Daoy (cell line): Measurements from ENCODE around the gene YIF1A. TPM values are rescaled to one million over a fixed set of nuclear protein-coding genes. Genes with fewer than 3 reads are reported as not detected.

Source experiments
- DNase-seq: peaks from one replicate; pipeline ENCODE4 v3.0.0-alpha.2; 2015; ENCODE audit warnings: low read depth
- total RNA-seq: library from RNA; depleted of rRNA; stranded (reverse); fragments of >200 nt; shearing (Covaris generic); gene quantifications from 2 replicates; pipeline ENCODE4 v1.2.3, GENCODE V29; 2014; rRNA removed

The YIF1A gene, protein sequence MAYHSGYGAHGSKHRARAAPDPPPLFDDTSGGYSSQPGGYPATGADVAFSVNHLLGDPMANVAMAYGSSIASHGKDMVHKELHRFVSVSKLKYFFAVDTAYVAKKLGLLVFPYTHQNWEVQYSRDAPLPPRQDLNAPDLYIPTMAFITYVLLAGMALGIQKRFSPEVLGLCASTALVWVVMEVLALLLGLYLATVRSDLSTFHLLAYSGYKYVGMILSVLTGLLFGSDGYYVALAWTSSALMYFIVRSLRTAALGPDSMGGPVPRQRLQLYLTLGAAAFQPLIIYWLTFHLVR
- total RNA-seq, result 135 and 143 TPM in 2 replicates

GRCh38 chr11:66288671-66289547 is at the start of gene YIF1A:
YIF1A (minus strand) TSS chr11:66289143; CDS start chr11:66288985, 158 bp downstream.
- peak; percentile 99 for DNase-seq

GRCh38 chr11:66337103-66337899 is 48.4 kb upstream of the YIF1A start:
- DNase-seq, result peak; percentile 39

GRCh38 chr11:66336234-66337102 is 47.5 kb upstream of the YIF1A start, which contains the start of gene RIN1:
RIN1 (minus strand) TSS chr11:66336434; CDS start chr11:66336402, 32 bp downstream.
- DNase-seq, result peak; percentile 93

DNA sequence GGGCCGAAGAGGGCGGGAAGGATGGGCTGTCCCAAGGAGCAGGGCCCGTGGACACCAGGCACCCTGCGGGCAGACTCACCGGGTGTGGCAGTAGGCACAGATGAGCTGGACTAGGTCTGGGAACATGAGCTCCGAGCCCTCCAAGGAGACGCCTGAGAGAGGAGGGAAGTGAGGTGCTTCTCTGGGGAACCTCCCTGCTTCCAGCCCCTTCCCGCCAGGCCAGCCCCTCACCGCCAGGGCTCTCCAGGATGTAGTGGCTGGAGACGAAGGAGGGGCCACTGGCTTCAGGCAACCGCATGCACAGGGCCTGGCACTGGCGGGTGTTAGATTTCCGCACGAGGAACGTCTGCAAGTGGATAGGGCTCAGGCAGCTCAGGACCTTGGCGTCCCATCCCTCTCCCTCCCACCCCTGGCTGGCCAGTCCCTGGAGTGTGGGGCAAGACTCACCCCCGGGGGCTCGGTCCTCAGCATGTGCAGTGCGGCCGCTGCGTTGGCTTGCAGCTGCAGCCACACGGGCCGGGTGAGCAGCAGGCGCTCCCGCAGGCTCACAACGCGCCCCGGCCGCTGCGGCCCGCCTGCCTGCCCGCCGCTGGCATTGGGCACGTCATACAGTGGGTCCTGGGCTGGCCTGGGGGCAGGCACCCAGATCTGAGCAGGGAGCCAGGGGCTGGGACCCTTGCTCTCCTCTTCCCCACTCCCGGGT is 46.7 kb upstream of the YIF1A start:
- DNase-seq, result peak; percentile 77

- no peak for DNase-seq
These were observed 45.9 kb upstream of the YIF1A start for GRCh38 chr11:66334605-66335442.

GRCh38 chr11:66333896-66334604 is 45.1 kb upstream of the YIF1A start:
- DNase-seq, result no peak

DNA sequence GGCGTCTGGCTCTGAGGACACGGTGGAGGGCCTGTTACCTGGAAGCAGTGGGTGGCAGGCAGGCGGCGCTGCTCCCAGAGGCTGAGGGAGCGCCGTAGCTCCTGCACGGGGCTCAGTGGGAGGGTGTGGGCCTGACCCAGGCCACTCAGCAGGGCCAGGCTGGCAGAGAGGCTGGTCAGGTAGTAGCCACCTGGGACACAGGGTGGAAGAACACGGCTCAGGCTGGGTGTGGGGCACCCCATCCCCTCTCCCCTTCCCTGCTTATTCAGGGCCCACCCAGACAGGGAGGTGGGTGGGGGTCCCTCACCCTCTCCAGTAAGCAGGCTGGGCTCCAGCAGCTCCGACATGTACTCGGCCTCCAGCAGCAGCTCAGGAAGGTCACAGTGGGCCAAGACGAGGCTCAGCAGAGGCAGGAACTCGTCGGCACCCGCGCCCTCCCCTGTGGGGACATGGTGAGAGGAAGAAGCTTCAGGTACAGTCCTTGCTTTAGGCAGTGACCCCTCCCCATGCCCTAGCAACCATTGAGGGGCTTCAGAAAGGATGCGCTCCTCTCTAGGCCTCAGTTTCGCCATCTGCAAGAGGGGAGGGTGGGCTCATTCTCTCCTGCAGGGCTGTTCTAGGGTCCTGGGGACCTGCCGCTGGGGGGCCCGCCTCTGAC is 44.4 kb upstream of the YIF1A start:
- DNase-seq, result no peak

- no peak for DNase-seq
These were observed 43.7 kb upstream of the YIF1A start for GRCh38 chr11:66332371-66333219.

GRCh38 chr11:66331542-66332370 is 42.8 kb upstream of the YIF1A start:
- no peak for DNase-seq

- no peak for DNase-seq
These were observed 42.0 kb upstream of the YIF1A start for GRCh38 chr11:66330931-66331330.

DNA sequence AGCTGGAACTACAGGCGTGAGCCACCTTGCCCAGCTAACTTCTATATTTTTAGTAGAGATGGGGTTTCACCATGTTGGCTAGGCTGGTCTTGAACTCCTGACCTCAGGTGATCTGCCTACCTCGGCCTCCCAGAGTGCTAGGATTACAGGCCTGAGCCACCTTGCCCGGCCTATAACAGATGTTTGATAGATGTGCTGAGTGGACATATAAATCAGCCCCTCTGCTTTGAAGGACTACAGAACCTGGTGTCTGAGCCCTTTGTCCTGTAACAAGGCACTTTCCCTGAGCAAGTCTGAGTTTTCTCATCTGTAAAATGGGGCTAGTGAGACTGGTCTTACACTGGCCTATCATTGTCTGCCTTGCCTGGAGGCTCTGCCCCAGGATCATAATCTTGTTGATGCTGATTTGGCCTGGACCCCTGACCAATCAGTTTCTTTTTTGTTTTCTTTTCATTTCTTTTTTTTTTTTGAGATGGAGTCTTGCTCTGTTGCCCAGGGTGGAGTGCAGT is 40.3 kb upstream of the YIF1A start:
- no peak for DNase-seq

DNA sequence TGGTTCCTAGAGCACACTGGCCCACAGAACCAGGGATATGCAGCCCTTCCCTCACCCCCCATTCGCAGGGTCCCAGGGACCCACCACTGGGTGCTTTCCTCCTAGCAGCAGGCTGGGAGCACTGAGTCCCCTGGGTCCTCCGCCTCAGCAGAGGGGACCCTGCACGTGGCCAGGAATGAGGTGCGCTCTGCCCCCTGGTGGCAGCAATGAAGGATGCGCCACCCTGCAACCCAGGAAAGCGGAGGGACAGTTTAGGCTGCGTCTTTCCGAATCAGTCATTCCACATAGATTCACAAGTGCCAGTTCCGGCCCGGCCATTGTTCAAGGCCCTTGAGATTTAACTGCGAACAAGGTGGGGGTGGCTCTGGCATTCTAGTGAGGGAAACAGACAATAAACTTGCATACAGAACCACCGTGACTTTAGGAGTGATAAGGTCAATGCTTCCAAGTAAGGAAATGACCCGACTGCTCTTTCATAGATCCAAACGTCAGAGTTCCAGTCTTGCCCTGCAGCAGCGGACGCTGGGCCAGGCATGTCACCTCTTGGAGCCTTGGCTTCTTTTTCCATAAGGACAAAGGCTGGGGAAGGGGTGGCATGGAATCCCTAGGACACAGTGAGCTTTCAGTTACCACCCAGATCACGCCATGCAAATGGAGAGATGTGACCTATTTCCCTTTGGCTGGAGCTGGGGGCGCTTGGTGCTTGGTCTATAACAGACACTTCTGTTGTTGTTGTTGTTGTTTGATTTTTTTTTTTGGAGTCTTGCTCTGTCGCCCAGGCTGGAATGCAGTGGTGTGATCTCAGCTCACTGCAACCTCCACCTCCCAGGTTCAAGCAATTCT is 39.6 kb upstream of the YIF1A start:
- peak; percentile 80 for DNase-seq

DNA sequence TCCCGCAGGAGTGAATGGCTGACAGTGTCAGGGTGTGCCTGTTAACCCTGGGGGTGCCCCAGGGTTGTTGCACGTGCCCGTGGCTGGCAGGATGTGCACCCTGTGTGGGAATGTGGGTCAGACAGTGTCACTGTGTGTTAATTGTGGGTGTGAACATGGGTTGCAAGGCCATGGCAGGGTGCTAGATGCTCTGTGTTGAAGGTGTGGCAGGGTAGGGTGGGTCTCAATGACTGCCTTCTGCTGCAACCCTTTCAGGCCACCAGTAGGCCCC is 39.0 kb upstream of the YIF1A start:
- peak; percentile 27 for DNase-seq

GRCh38 chr11:66327171-66328030 is 38.5 kb upstream of the YIF1A start:
- peak; percentile 79 for DNase-seq
